ENCODE measurements around the gene TBC1D14.

- no peak for TF ChIP-seq CTCF (IDR thresholded peaks at IDR 0.05)
- no peak for TF ChIP-seq POLR2A (IDR thresholded peaks at IDR 0.05)
Observed at GRCh38 chr4:7041801-7042502, 132.3 kb downstream of the TBC1D14 start.
